Activated CD8-positive, alpha-beta T cell treated with anti-CD3 and anti-CD28 coated beads, Interleukin-2, amount 10 ng/mL, durations not matched to agents 7 days and 5 days (primary cell): Measurements from ENCODE around the gene NXPH4. TPM values are rescaled to one million over a fixed set of nuclear protein-coding genes. Genes with fewer than 3 reads are reported as not detected.

Experiments used
- ATAC-seq: fragments of 150-1000 bp; cut with Tn5 transposase; one replicate; pipeline ENCODE4 v1.10.0; 2021; ENCODE audit warnings: moderate library complexity
- CTCF ChIA-PET: fragments of 350-600 bp; sonication (Branson Sonifier 250); formaldehyde crosslinking; loops from one replicate; lab custom pipeline; 2021; ENCODE audit warnings: antibody characterized with exemption; lab: Charles Lee
- POLR2A ChIA-PET: fragments of 350-600 bp; sonication (Branson Sonifier 250); formaldehyde crosslinking; loops from one replicate; lab custom pipeline; 2021; ENCODE audit warnings: antibody characterized with exemption; lab: Charles Lee
- DNase-seq: peaks from one replicate; pipeline ENCODE4 v3.0.0-alpha.2; 2020
- H3K27ac Mint-ChIP-seq: one replicate; pipeline ENCODE4 v1.8.0; 2021; ENCODE audit warnings: mild to moderate bottlenecking, mixed read lengths
- H3K27me3 Mint-ChIP-seq: one replicate; pipeline ENCODE4 v1.8.0; 2021; ENCODE audit warnings: low read depth, mixed read lengths
- H3K36me3 Mint-ChIP-seq: one replicate; pipeline ENCODE4 v1.8.0; 2021; ENCODE audit warnings: low read depth, mixed read lengths
- H3K4me1 Mint-ChIP-seq: one replicate; pipeline ENCODE4 v1.8.0; 2021; ENCODE audit warnings: low read depth, mixed read lengths
- H3K4me3 Mint-ChIP-seq: one replicate; pipeline ENCODE4 v1.8.0; 2021; ENCODE audit warnings: mild to moderate bottlenecking, mixed read lengths
- H3K9me3 Mint-ChIP-seq: one replicate; pipeline ENCODE4 v1.8.0; 2022; ENCODE audit warnings: mixed read lengths; ENCODE audit not compliant: insufficient read depth
- total RNA-seq, 2 experiments: library from RNA; stranded (reverse); gene quantifications; one replicate each; pipeline ENCODE4 v1.2.3, GENCODE V29; 2021

Gene NXPH4
- total RNA-seq, 2 experiments from 2014 or later: 0.39 to 0.40 TPM

GRCh38 chr12:57183939-57184725, 32.5 kb upstream of the NXPH4 start:
- H3K4me3 Mint-ChIP-seq: no peak overlapping the region
- H3K4me1 Mint-ChIP-seq: peaks cover 5% of the 10 kb centered on the region
- no peak overlapping the region for H3K27ac Mint-ChIP-seq
- DNase-seq (no peak), ATAC-seq (no peak)
- H3K27me3 Mint-ChIP-seq: no peaks in the 10 kb centered on the region
- ChIA-PET POLR2A (no interaction called here), CTCF (interaction anchor here (1.1 to 10.4 kb wide), 7 partner anchors 16 to 177 kb away, joined by 3 to 178 read pairs (median 5); partner anchors contain the start of genes LRP1 and SHMT2)
- H3K36me3 Mint-ChIP-seq: no peaks in the 10 kb centered on the region
- H3K9me3 Mint-ChIP-seq: no peaks in the 10 kb centered on the region

GRCh38 chr12:57185403-57185802, 31.2 kb upstream of the NXPH4 start:
- Mint-ChIP-seq H3K4me1 (peaks cover 5% of the 10 kb centered on the region), H3K27ac (no peak overlapping the region), H3K36me3 (no peaks in the 10 kb centered on the region), H3K27me3 (no peaks in the 10 kb centered on the region), H3K4me3 (no peak overlapping the region), H3K9me3 (no peaks in the 10 kb centered on the region)
- DNase-seq (no peak), ATAC-seq (no peak)
- ChIA-PET CTCF (interaction anchor here (2.0 to 10.4 kb wide), 3 partner anchors 12 to 63 kb away, joined by 4 to 178 read pairs (median 12); partner anchors contain the start of gene LRP1), POLR2A (no interaction called here)

- DNase-seq (no peak), ATAC-seq (no peak)
- Mint-ChIP-seq H3K27ac (no peak overlapping the region), H3K4me1 (peaks cover 5% of the 10 kb centered on the region), H3K9me3 (no peaks in the 10 kb centered on the region), H3K4me3 (no peak overlapping the region), H3K27me3 (no peaks in the 10 kb centered on the region), H3K36me3 (no peaks in the 10 kb centered on the region)
- POLR2A ChIA-PET: no interaction called here
- CTCF ChIA-PET: interaction anchor here (1.0 to 10.4 kb wide), 5 partner anchors 12 to 126 kb away, joined by 3 to 178 read pairs (median 4); partner anchors contain the start of gene LRP1
Observed at GRCh38 chr12:57185906-57186508, 30.6 kb upstream of the NXPH4 start.

GRCh38 chr12:57187222-57188089, 29.1 kb upstream of the NXPH4 start:
- Mint-ChIP-seq H3K36me3 (no peaks in the 10 kb centered on the region), H3K27ac (no peak overlapping the region), H3K4me1 (peaks cover 5% of the 10 kb centered on the region), H3K9me3 (no peaks in the 10 kb centered on the region), H3K27me3 (no peaks in the 10 kb centered on the region), H3K4me3 (no peak overlapping the region)
- no peak for ATAC-seq
- no peak for DNase-seq
- ChIA-PET POLR2A (no interaction called here), CTCF (interaction anchor here (1.0 to 10.4 kb wide), 10 partner anchors 10 to 186 kb away, joined by 3 to 178 read pairs (median 4); partner anchors contain the start of gene LRP1)

GRCh38 chr12:57188090-57188425, 28.5 kb upstream of the NXPH4 start:
- Mint-ChIP-seq H3K4me1 (peaks cover under 1% of the 10 kb centered on the region), H3K36me3 (no peaks in the 10 kb centered on the region), H3K27ac (no peak overlapping the region), H3K9me3 (no peaks in the 10 kb centered on the region), H3K4me3 (no peak overlapping the region), H3K27me3 (no peaks in the 10 kb centered on the region)
- ChIA-PET POLR2A (no interaction called here), CTCF (interaction anchor here (1.0 to 10.4 kb wide), 8 partner anchors 15 to 187 kb away, joined by 3 to 178 read pairs (median 4); partner anchors contain the start of gene LRP1)
- ATAC-seq (no peak), DNase-seq (no peak)

- Mint-ChIP-seq H3K4me1 (no peaks in the 10 kb centered on the region), H3K27ac (no peak overlapping the region), H3K9me3 (no peaks in the 10 kb centered on the region), H3K36me3 (no peaks in the 10 kb centered on the region), H3K27me3 (no peaks in the 10 kb centered on the region), H3K4me3 (no peak overlapping the region)
- CTCF ChIA-PET: interaction anchor here (10.4 kb wide), 1 partner anchor 67 kb away, joined by 178 read pairs; the partner anchor contains the start of gene LRP1
- ATAC-seq (no peak), DNase-seq (no peak)
- POLR2A ChIA-PET: no interaction called here
Observed at GRCh38 chr12:57190037-57190436, 26.6 kb upstream of the NXPH4 start.

GRCh38 chr12:57190821-57191220, 25.8 kb upstream of the NXPH4 start:
- CTCF ChIA-PET: interaction anchor here (0.8 kb wide), 1 partner anchor 53 kb away, joined by 3 read pairs; no protein-coding TSS in a partner anchor
- Mint-ChIP-seq H3K4me1 (no peaks in the 10 kb centered on the region), H3K36me3 (no peaks in the 10 kb centered on the region), H3K27ac (no peak overlapping the region), H3K9me3 (no peaks in the 10 kb centered on the region), H3K4me3 (no peak overlapping the region), H3K27me3 (no peaks in the 10 kb centered on the region)
- peak; percentile 29 for ATAC-seq
- POLR2A ChIA-PET: no interaction called here
- no peak for DNase-seq

GRCh38 chr12:57191410-57191809, 25.2 kb upstream of the NXPH4 start:
- no peak overlapping the region for H3K4me3 Mint-ChIP-seq
- H3K27ac Mint-ChIP-seq: no peak overlapping the region
- DNase-seq (no peak), ATAC-seq (peak; percentile 14)
- ChIA-PET CTCF (no interaction called here), POLR2A (no interaction called here)
- H3K27me3 Mint-ChIP-seq: no peaks in the 10 kb centered on the region
- no peaks in the 10 kb centered on the region for H3K4me1 Mint-ChIP-seq
- no peaks in the 10 kb centered on the region for H3K9me3 Mint-ChIP-seq
- H3K36me3 Mint-ChIP-seq: no peaks in the 10 kb centered on the region

- Mint-ChIP-seq H3K4me3 (no peak overlapping the region), H3K4me1 (no peaks in the 10 kb centered on the region), H3K36me3 (no peaks in the 10 kb centered on the region), H3K9me3 (no peaks in the 10 kb centered on the region), H3K27me3 (no peaks in the 10 kb centered on the region), H3K27ac (no peak overlapping the region)
- POLR2A ChIA-PET: no interaction called here
- DNase-seq (no peak), ATAC-seq (no peak)
- CTCF ChIA-PET: no interaction called here
Observed at GRCh38 chr12:57192920-57193319, 23.7 kb upstream of the NXPH4 start.

- DNase-seq (no peak), ATAC-seq (no peak)
- Mint-ChIP-seq H3K27ac (no peak overlapping the region), H3K4me3 (no peak overlapping the region), H3K4me1 (no peaks in the 10 kb centered on the region), H3K27me3 (no peaks in the 10 kb centered on the region), H3K9me3 (no peaks in the 10 kb centered on the region), H3K36me3 (no peaks in the 10 kb centered on the region)
- ChIA-PET POLR2A (no interaction called here), CTCF (no interaction called here)
Observed at GRCh38 chr12:57193706-57194245, 22.8 kb upstream of the NXPH4 start.

- H3K27me3 Mint-ChIP-seq: no peaks in the 10 kb centered on the region
- H3K4me1 Mint-ChIP-seq: no peaks in the 10 kb centered on the region
- CTCF ChIA-PET: no interaction called here
- H3K9me3 Mint-ChIP-seq: no peaks in the 10 kb centered on the region
- no peak overlapping the region for H3K4me3 Mint-ChIP-seq
- ATAC-seq: no peak
- POLR2A ChIA-PET: no interaction called here
- DNase-seq: no peak
- no peak overlapping the region for H3K27ac Mint-ChIP-seq
- H3K36me3 Mint-ChIP-seq: no peaks in the 10 kb centered on the region
Observed at GRCh38 chr12:57194253-57194652, 22.3 kb upstream of the NXPH4 start.
